Cardiac fibroblast (primary cell): ENCODE results near the gene TNFSF13B.

ENCODE experiments used
- DNase-seq, 2 donors: peaks; one replicate each; pipeline versions ENCODE4 v3.0.0 to v3.0.0-alpha.2; 2010; ENCODE audit warnings: low read depth in 2 of 2
- H3K4me3 ChIP-seq, 2 donors: replicated peaks in 1 of 2; 1 replicate in 1 of 2; 2 replicates in 1 of 2; pipeline ENCODE4 v1.5.1; 2011; ENCODE audit warnings: low read depth in 2 of 2, low read length in 2 of 2, mild to moderate bottlenecking in 2 of 2, moderate library complexity in 1 of 2
- CTCF ChIP-seq: IDR thresholded peaks from one replicate; pipeline ENCODE4 v1.5.1; 2011; ENCODE audit warnings: low read depth, mild to moderate bottlenecking, low read length, inconsistent platforms

The TNFSF13B gene

GRCh38 chr13:108357228-108357627 is 87.7 kb downstream of the TNFSF13B start:
- no peak for DNase-seq
- no peak for TF ChIP-seq CTCF
- no peak overlapping the region for H3K4me3 ChIP-seq
